HG02763 (cell line): ENCODE measurements around the gene HOXC6.

ENCODE experiments used
- ATAC-seq: cut with Tn5 transposase; IDR thresholded peaks from one replicate; pipeline ENCODE4 v1.9.1; 2021; ENCODE audit warnings: mild to moderate bottlenecking, moderate library complexity; ENCODE audit not compliant: unreplicated experiment

Gene HOXC6

DNA sequence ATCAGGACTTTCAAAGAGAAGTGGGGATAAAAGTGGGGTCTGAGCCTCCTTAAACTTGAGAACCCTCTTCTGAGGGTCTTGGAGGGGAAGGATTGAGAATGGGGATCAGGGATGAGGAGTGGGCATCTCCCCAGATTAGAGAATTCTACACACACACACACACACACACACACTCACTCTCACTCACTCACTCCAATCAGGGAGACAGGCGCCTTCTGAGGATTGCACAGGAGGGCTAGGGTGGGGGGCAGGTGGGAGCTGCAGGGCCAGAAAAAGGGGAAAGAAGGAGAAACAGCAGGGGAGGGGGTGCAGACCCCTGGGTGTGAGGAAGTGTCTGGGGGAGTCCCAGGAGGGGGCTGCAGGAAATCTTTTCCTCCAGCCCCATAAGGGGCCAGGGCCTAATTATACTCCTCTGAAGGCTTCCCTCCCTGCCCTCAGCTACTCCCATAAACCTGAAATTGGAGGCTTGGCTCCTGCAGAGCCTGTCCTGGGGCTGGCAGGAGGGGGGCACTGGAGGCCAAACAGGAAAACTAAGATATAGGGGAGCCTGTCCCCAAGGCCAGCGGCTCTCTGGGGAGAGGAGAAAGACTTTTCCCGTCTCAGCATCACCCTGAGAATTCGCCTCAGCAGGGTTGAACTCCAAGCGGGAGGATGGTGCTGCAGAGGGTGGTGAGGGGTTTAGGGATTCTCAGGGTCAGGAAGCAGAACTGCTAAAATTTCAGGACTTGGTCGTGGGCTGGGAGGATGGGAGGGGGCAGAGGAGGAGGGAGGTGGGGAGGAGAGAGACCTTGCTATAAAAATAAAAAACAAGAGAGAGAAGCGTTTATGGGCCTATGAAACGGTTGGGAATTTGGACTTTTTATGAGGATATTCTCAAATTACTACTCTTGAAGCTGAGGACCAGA lies 26.7 kb upstream of the HOXC6 start:
- ATAC-seq, result no peak

DNA sequence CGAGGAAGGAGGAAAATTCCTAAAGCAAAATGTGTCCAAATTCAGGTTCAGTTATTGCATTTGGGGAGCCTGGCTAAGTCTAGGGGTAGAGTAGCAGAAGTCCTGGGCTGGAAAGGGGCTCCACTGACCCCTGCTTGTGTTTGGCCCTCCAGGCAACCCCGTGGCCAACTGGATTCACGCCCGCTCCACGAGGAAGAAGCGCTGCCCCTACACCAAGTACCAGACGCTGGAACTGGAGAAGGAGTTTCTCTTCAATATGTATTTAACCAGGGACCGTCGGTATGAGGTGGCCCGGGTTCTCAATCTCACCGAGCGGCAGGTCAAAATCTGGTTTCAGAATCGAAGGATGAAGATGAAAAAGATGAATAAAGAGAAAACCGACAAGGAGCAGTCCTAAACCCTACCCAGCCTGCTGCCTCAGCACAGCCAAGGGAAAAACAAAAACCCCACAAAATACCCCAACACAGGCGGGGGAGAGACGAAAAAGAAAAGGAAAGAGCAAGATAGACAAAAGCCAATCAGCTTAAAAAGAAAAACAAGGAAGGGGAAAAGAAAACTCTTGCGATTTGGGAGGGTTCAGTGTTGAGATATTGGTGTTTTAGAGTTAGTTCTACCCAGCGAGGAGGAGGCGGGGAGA lies 25.8 kb upstream of the HOXC6 start:
- no peak for ATAC-seq

DNA sequence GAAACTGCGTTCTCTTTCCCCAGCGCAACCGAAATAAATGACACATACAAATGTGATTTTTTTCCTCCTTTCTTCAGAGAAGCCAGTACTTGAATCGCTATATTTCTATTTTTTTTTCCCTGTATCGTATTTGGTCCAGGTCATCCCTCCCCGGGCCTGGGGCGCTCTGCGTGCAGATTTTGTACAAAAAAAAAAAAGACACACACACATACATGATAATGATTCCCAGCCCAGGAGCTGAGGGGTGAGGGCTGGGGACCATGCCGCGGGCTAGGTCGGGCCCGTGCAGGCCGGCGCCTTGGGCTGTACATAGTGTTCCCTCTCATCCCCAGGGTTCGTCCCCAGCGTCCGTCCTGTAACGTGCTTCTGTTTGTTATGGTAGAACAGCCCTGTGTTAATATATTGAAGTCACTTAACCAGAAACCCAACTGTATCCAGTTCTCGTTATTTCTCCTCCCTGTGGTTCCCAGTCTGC lies 25.3 kb upstream of the HOXC6 start:
- ATAC-seq, result no peak

DNA sequence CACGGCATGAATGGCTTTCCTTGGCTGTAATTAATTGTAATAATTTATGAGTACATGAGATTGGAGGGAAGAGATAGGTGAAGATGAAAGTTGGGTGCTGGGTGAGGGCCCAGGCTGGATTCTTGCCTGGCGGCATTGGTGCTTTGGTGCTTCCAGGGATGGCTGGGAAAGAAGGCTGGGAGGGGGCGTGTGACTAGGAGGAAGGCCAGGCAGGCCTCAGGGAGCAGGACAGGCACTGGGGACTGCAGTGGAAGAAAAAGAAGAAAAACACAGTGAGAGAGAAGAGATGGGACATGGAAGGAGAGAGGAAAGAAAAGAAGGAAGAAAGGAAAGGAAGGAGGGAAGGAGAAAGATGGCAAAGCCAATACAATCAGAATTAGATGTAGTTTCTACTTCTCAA lies 24.6 kb upstream of the HOXC6 start:
- no peak for ATAC-seq

DNA sequence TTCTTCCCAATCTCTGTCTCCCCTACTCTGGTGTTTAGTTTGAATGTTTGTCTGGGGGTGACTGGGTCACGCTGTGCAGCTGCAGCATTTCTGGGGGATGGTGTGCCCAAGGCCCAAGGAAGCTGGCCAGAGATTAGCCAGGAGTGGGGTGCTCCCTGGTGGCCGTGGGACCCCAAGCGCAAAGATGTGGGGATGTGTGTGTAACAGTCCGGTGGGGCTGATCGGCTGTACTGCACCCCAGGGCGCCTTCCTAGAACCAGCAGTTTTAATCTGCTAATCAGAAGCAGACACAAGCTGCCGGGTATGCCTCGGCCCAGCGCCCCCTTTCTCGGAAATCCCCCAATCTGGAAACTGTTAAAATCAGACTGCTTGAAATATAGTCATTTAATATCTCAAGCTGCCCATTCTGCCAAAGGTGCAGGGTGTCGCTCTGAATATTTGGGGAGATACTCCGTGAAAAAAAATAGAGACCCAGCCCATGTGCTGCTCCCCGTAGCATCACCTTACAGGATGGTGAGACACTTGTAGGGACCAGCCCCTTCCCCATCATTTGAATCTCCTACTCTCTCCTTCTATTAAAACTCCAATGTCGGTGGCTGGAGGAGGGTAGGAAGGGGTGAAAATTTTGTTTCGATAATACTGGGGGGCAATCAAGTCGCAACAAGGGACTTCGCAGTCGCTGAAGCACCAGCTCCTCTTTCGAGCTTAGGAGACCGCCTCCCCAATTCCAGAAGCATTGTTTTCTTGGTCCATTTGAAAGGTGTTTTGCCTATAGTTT lies 24.0 kb upstream of the HOXC6 start:
- no peak for ATAC-seq

DNA sequence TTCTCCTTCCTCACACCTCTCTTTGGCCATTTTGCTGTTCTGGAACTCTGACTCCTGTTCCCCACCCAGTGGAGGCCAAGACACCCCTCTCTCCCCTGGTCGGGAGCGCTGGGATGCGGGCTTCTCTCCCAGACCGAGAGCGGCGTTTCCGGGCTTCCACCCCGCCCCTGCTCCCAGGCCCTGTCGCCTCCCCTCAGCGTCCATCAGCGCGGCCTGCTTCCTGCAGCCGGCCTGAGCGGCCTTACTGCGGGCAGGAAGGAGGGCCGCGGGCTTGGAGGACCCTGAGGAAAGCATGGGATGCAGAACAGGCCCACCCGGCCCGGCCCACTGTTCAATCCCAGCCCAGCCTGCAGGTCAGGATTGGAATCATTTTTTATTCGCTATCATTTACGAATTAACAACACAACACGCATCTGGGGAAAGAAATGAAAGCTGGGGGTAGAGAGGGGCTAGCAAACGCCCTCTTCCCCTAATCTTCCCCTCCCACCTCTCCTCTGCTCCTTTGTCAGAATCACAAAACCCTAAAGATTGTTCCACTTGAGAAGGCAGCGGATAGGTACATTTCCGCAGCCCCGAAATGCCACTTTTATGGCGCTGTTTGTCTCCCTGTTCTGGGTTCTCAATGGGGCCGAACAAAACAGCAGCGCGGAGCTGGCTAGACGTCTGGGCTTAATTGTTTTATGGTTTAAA lies 23.3 kb upstream of the HOXC6 start:
- no peak for ATAC-seq

DNA sequence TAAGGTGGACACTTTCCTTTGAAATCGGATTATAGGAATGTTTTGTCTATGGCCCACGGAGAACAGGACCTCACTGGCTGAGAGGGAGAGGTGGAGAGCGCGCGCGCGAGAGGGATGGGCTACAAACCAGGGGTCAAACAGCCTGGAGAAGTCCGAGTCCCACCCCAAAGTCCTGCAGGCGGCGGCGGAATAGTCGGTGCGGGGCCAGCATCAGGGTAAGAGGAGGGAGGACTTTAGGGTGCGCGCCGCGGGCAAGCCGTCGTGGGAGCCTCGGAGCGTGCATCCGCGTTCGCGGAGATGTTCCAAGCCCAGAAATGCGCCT lies 22.7 kb upstream of the HOXC6 start:
- no peak for ATAC-seq

DNA sequence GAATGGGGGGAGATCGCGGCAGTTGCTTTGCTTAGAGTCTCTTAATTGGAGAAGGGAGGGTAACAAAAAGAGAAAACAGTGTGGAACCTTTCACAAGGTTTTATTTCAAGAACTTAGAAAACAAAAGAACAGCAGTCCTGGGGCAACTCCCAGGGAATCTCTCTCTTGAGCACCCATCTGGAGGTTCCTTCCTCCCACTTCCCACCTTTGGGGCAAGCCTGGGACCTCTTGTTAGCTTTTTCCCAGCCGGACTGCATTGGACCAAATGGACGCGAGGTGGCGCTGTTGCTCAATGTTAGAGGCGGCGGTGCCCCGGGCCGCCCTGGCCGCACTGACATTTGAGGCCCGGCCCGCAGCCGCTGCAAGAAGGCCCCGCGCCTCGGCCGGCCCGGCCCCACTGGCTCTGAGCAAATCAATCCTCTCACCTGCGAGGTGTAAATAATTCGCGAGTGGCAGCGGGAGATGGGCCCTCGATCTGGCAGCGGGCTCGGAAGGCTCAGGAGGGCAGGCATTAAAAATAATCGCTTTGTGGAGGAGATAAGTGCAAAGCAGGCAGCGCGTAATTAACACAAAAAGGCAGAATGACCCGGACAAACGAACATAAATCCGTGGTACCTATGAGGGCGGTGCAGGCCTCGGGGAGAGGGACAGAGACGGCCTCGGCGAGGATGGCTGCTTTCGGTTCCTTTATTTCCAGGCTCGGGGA lies 22.2 kb upstream of the HOXC6 start:
- ATAC-seq, result peak; percentile 63

DNA sequence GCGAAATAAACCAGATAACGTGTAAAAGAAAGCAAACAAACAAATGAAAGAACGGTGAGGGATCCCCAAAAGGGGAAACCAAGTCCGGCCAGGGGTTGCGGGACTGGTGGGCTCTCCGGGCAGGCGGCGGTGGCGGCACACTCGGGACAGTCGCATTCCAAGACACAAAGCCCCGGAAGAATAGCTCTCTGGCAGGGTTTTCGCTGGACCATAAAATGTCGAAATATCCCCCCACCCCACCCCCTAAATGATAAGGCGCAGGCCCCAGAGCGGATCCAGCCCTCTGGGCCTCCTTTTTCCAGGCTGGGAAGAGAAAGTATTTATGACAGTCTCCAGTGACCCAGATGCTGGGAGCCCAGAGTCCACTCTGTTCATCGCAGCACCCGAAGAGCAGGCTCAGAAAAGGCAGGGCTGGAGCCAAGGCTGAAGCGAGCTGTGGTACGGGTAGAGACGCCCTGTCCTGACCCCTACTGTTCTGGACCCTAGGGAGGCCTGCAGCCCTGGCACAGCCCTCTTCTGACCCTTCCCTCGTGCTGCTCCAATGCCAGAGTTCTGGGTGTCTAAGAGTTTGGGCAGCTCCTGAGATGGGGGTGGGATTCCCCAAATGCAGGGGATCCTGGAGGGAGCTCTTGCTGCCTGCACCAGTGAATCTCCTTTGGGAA lies 21.6 kb upstream of the HOXC6 start:
- no peak for ATAC-seq

DNA sequence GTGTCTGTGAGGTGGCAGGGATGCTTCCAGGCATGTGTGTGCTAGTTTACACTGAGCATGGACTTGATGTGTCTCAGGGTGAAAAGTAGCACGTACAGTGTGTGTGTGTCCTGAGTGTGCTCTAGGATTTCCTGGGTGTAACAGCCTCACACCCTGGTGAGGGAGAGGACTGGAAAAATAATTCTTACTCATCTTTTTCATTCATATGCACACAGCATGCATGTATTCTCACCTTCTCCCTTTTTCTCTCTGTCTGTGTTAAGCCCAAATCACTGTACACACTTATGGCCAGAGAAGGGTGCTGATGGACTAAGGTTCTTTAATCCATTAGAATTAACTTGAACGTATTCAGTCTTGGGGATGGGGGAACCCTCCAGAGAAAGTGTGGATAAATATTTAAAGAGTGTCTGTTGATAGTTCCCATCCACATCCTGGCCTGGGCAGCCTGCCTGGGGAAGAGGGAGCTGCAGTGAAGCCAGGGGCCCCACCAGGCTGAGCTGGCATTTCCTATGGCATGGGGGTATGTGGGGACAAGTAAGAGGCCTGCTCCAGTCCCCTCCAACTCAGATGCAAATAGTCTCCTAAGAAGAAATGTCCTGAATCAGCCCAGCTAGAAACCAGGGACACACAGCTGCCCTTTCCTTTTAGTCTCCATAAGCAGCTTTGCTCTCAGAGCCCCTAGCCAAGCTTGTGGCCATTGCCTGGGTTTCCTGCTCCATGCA lies 20.5 kb upstream of the HOXC6 start:
- ATAC-seq, result no peak

DNA sequence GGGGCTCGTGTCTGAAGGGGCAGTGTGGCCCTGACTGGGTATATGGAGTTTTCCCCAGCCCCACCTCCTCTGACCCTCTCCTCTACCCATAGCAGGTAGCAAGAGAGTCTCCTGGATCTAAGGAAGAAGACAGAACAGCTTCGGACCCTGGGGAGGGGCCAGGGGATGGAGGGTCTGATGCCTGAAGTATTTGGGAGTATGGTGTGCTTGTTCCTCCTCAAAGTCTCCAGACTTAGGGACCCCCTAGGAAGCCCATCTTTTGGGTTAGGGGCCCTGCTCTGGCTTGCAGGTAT lies 20.0 kb upstream of the HOXC6 start:
- ATAC-seq, result no peak

DNA sequence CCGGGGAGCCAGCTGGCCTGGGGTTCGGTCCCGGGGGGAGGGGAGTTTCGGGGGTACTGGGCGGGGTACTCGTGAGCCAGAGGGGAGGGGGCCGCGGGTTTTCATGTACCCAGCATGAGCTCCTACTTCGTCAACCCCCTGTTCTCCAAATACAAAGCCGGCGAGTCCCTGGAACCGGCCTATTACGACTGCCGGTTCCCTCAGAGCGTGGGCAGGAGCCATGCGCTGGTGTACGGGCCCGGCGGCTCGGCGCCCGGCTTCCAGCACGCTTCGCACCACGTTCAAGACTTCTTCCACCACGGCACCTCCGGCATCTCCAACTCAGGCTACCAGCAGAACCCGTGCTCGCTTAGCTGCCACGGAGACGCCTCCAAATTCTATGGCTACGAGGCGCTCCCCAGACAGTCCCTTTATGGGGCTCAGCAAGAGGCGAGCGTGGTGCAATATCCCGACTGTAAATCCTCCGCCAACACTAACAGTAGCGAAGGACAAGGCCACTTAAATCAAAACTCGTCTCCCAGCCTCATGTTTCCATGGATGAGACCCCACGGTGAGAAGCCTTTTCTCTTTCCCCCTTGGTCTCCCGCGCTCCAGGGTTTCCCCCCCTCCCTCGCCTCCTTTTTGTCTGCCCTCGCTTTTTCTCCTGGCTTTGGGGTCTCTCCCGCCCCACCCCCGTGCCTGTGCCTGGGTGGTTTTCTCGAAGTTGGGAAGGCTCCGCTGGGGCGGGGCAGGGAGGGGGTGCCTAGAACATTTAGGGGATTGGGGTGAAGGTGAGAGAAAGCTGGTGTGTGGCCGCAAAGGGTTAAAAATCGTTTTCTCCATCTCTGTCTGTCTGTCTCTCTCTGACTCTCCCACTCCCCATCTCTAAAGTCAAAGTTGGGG lies 18.8 kb upstream of the HOXC6 start:
- no peak for ATAC-seq

DNA sequence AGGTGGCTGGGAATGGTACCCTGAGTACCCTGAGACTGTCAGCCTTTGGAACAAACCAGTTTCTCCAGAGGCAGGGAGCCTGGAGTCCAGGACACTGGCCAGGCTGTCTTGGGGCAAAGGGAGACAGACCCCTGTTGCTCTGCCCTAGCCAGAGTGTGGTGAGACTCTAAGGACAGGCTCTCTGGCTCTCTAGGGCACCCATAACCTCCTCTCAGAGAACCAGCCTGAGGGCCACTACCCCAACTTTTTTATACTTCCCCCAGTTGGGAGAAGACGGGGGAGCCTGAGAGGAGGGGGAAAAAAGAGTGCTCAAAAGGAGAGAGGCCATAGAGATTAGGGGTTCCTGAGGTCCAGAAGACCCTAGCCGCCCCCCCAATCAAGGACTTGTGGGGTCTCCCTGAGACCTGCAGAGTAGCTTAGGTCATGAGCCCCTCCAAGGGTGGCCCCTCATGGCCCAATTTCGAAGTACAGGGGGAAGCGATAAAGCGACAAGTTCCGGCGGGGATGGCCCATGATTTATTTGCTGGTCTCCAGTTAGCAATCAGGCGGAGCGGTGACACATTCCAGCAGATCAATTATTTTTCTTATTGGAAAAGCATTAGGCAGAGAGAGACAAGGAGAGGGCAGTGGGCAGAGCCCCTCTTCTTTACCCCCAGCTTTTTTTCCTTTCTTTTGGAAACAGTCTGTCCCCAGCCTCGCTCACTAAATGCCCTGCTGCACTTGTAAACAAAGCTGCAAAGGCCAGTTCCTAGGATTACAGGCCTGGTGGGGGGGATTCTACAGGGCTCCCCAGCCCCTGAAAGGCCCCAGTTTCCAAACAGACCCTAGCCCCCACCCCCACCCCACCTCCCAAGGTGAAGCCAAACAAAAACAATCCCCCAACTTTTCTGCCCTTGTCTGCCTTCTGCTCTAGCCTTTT lies 17.9 kb upstream of the HOXC6 start:
- no peak for ATAC-seq

DNA sequence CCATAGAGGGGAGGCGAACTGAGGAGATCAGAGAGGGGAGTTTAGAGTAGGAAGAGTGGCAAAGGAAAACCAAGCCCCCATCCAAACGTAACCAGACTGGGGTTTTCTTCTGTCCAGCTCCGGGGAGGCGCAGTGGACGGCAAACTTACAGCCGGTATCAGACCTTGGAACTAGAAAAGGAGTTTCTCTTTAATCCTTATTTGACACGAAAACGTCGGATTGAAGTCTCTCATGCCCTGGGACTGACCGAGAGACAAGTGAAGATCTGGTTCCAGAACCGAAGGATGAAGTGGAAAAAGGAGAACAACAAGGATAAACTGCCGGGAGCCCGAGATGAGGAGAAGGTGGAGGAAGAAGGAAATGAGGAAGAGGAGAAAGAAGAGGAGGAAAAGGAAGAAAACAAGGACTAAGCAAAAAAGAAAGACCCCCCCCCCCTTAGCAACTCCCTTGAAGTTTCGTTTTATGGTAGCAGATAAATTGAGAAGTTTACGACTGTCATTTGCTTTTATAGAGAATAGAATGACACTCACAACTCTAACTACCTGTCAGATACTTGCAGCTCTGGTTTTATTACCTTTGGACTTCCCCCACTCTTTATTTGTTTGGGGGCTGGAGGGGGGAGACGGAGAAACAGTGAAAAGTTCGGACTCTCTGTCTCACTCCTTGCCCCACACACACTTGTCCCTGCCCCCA lies 17.1 kb upstream of the HOXC6 start:
- ATAC-seq, result no peak

DNA sequence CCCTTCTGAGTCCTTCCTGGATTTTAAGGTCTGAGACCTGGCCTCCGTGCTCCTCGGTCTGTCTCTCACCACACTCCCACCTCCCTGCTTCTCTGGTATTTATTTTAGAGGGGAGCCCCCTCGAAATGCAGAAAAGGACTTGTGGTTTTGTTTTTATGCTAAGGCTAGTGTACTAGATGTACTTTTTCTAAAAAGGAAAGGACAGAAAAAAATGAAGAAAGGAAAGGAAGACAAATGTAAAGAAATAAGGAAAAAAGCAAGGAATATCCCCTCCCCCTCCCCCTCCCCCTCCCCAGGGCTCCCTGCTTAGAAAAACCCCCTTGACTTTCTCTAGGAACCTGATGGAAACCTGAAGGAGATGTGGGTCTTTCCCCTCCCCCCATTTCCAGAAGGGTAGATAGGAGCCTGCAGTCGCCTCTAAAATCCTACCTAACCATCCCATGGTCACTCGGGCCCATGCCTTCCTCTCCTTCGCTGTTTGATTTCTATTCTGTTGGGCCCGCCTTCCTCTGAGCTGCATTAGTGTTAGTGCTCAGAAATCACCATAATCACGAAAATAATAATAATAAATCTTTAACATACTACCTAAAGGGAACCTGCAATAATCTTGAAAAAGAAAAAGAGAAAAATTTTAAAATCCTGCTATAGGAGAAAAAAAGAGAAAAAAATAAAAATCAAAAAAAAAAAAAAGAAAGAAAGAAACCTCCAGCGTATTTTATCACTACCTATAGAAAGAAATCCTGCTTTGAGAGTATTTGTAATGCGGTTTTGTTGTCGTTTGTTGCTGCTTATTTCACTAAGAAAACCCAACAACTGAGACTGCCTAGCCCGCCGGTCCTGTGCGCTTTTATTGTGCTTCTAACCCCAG lies 16.3 kb upstream of the HOXC6 start:
- no peak for ATAC-seq
